SK-N-MC (cell line): ENCODE measurements around the gene INPP4B.

Experiments used
- DNase-seq: peaks from one replicate; pipeline ENCODE4 v3.0.0-alpha.2; 2011; ENCODE audit warnings: low read depth, low spot score
- H3K27ac ChIP-seq: fragments of 200-600 bp; sonication (generic); 2 replicates; pipeline ENCODE4 v1.5.1; 2016; ENCODE audit warnings: mixed run types
- H3K36me3 ChIP-seq: fragments of 200-600 bp; sonication (generic); 2 replicates; pipeline ENCODE4 v1.6.1; 2017; ENCODE audit warnings: antibody characterized with exemption, low read length, mixed read lengths; ENCODE audit not compliant: insufficient read depth
- H3K4me3 ChIP-seq: fragments of 200-600 bp; sonication (generic); 2 replicates; pipeline ENCODE4 v1.5.1; 2016
- H3K9ac ChIP-seq: fragments of 200-600 bp; sonication (generic); 2 replicates; pipeline ENCODE4 v1.8.0; 2017; ENCODE audit warnings: mixed run types, mixed read lengths; ENCODE audit not compliant: insufficient read length
- H3K9me3 ChIP-seq: fragments of 200-600 bp; sonication (generic); 2 replicates; pipeline ENCODE4 v1.6.1; 2017; ENCODE audit warnings: low read depth, mild to moderate bottlenecking, antibody characterized with exemption, low read length, moderate library complexity, mixed read lengths
- EZH2 ChIP-seq: fragments of 200-600 bp; sonication (generic); IDR thresholded peaks from one replicate; pipeline ENCODE4 v1.6.1; 2017; ENCODE audit warnings: antibody characterized with exemption
- FOXP2 ChIP-seq: optimal IDR thresholded peaks from 2 replicates; pipeline ENCODE3; 2011; ENCODE audit warnings: mild to moderate bottlenecking, moderate library complexity; ENCODE audit not compliant: insufficient read depth; ENCODE audit errors: extremely low read length, control extremely low read depth
- POLR2AphosphoS5 ChIP-seq: IDR thresholded peaks from 2 replicates; pipeline ENCODE4 v1.6.1; 2012; ENCODE audit warnings: mild to moderate bottlenecking, low read depth, low read length, borderline replicate concordance

Gene INPP4B

GRCh38 chr4:142092941-142093340 is 753.2 kb downstream of the INPP4B start:
- Histone ChIP-seq H3K36me3 (no peaks in the 10 kb centered on the region), H3K4me3 (no peak overlapping the region), H3K9me3 (no peaks in the 10 kb centered on the region), H3K9ac (no peak overlapping the region), H3K27ac (no peak overlapping the region)
- no peak for TF ChIP-seq FOXP2
- TF ChIP-seq EZH2 = no peak
- no peak for TF ChIP-seq POLR2AphosphoS5
- DNase-seq = no peak

DNA sequence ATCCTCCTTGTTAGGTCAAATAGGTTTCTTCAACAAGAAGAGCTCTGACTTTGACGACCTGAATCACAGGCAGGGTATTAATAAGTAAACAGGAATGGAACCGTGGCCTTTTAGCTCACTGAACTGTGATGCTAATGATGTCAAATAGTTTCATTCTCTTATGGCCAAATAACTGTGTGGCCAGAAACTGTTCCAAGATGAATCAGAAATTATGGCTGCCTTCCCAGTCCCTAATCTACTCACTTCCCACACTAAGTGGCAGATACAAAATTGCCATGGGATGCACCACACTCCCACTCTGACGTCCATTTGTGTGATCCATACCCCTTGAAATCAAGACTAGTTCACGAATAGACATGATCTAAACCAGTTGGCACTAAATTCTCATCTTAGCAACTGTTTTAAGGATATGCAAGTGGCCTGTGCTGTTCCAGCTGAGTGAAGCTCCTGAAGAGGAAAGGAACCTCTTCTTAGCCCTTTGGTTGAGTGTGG is 754.4 kb downstream of the INPP4B start:
- H3K4me3 ChIP-seq = no peak overlapping the region
- no peak overlapping the region for H3K27ac ChIP-seq
- no peak for DNase-seq
- TF ChIP-seq FOXP2 = no peak
- no peak for TF ChIP-seq EZH2
- no peak for TF ChIP-seq POLR2AphosphoS5
- no peaks in the 10 kb centered on the region for H3K36me3 ChIP-seq
- no peak overlapping the region for H3K9ac ChIP-seq
- no peaks in the 10 kb centered on the region for H3K9me3 ChIP-seq

GRCh38 chr4:142091085-142091513 is 755.0 kb downstream of the INPP4B start:
- Histone ChIP-seq H3K9ac (no peak overlapping the region), H3K36me3 (no peaks in the 10 kb centered on the region), H3K27ac (no peak overlapping the region), H3K9me3 (no peaks in the 10 kb centered on the region), H3K4me3 (no peak overlapping the region)
- TF ChIP-seq EZH2 (no peak), POLR2AphosphoS5 (no peak), FOXP2 (no peak)
- no peak for DNase-seq

GRCh38 chr4:142088906-142089305 is 757.2 kb downstream of the INPP4B start:
- TF ChIP-seq EZH2 (no peak), FOXP2 (no peak)
- Histone ChIP-seq H3K9ac (no peak overlapping the region), H3K36me3 (no peaks in the 10 kb centered on the region), H3K27ac (no peak overlapping the region), H3K4me3 (no peak overlapping the region), H3K9me3 (no peaks in the 10 kb centered on the region)
- DNase-seq = no peak

- H3K27ac ChIP-seq = no peak overlapping the region
- no peak for DNase-seq
- TF ChIP-seq FOXP2 (no peak), POLR2AphosphoS5 (no peak), EZH2 (no peak)
- no peaks in the 10 kb centered on the region for H3K36me3 ChIP-seq
- H3K4me3 ChIP-seq = no peak overlapping the region
- no peak overlapping the region for H3K9ac ChIP-seq
- H3K9me3 ChIP-seq = no peaks in the 10 kb centered on the region
Measured at GRCh38 chr4:142085513-142086292, 760.4 kb downstream of the INPP4B start.

DNA sequence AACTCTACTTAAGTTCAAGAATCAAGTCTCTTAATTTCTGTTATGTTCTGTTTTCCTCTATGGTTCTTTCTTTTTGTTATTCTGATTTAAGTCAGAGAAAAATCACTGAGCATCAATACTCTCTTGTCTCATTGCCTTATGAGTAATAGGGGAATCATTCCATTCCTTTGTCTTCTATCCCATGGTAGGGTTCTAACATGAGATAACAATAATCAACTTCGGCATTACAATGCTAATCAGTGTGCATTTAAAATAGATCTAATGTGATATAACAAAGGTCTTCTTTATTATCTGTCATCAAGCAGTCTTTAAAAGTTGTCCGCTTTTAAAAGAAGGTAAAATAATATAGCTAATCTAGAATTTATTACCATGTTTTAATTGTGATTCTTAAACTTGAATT is 762.8 kb downstream of the INPP4B start:
- Histone ChIP-seq H3K4me3 (no peak overlapping the region), H3K9me3 (no peaks in the 10 kb centered on the region), H3K9ac (no peak overlapping the region), H3K36me3 (no peaks in the 10 kb centered on the region), H3K27ac (no peak overlapping the region)
- DNase-seq = no peak
- TF ChIP-seq POLR2AphosphoS5 = no peak
- no peak for TF ChIP-seq FOXP2
- no peak for TF ChIP-seq EZH2

- DNase-seq = no peak
- TF ChIP-seq FOXP2 = no peak
- TF ChIP-seq EZH2 = no peak
- TF ChIP-seq POLR2AphosphoS5 = no peak
- H3K4me3 ChIP-seq = no peak overlapping the region
- H3K9ac ChIP-seq = no peak overlapping the region
- H3K27ac ChIP-seq = no peak overlapping the region
- H3K9me3 ChIP-seq = no peaks in the 10 kb centered on the region
- H3K36me3 ChIP-seq = no peaks in the 10 kb centered on the region
Measured at GRCh38 chr4:142081025-142081424, 765.1 kb downstream of the INPP4B start.

DNA sequence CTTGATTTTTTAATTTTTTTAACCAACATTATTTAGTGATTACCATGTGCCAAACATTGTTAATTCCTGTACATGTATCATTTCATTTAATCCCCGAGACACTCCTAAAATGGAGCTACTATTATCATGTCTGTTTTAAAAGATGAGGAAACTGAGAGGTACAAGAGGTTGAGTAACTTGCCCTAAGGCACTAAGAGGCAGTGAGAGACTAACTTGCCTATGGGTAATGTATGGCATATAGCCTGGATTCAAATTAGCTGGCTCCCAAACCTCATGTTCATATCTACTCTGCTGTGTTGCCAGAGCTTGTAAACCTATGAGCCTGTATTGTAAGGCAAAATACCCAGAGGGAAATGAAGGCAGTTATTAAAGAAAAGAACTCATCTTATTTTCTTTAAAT is 766.1 kb downstream of the INPP4B start:
- TF ChIP-seq EZH2 (no peak), POLR2AphosphoS5 (no peak), FOXP2 (no peak)
- H3K4me3 ChIP-seq = no peak overlapping the region
- H3K9me3 ChIP-seq = no peaks in the 10 kb centered on the region
- H3K27ac ChIP-seq = no peak overlapping the region
- no peak overlapping the region for H3K9ac ChIP-seq
- DNase-seq = no peak
- H3K36me3 ChIP-seq = no peaks in the 10 kb centered on the region
